ENCODE data around the gene MAN1C1. TPM values are rescaled to one million over a fixed set of nuclear protein-coding genes. Genes with fewer than 3 reads are reported as not detected.

MAN1C1 gene
- total RNA-seq, 1 donor from 2014 or later = 6.8 TPM

DNA sequence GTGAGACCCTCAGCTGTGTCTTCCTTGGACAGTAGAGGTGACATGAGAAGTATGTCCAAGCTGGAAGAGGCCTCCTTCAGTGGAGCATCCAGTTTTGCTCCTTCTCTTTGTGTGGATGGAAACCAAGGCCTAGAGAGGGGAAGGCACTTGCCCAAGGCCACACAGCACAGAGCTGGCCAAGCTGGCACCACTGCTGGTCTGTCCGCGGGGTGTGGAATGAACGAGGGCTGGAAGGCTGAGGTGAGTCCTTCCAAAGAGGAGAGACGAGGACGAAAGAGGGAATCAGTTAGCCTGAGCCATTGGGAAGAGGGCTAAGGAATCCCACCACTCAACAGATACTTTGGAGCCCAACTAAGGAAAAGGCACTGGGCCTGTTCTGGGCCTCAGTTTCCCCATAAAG, 155.6 kb downstream of the MAN1C1 start:
- Mint-ChIP-seq H3K4me1 (peaks cover 58% of the 10 kb centered on the region), H3K9me3 (no peaks in the 10 kb centered on the region), H3K4me3 (peak overlapping the region; percentile 73), H3K27ac (peak overlapping the region; percentile 91), H3K36me3 (no peaks in the 10 kb centered on the region), H3K27me3 (ENCODE audit: insufficient read depth, low read depth) (peaks cover 9% of the 10 kb centered on the region)
- Histone ChIP-seq H4K20me1 (ENCODE audit: low read depth) (no peaks in the 10 kb centered on the region), H3K9ac (no peak overlapping the region), H3F3A (ENCODE audit: low read depth) (peaks cover 21% of the 10 kb centered on the region), H3K4me2 (peak overlapping the region; percentile 44), H3K4me1 (peaks cover 42% of the 10 kb centered on the region), H3K36me3 (no peaks in the 10 kb centered on the region), H3K27ac (no peak overlapping the region), H3K9me3 (ENCODE audit: low read depth) (no peaks in the 10 kb centered on the region), H3K79me2 (ENCODE audit: low read depth) (no peaks in the 10 kb centered on the region), H3K27me3 (no peaks in the 10 kb centered on the region), H2AFZ (replicated peaks) (no peak overlapping the region), H3K4me3 (no peak overlapping the region)
- no peak for TF ChIP-seq EZH2phosphoT487 (IDR thresholded peaks at IDR 0.05)
- TF ChIP-seq, protein P1, sequence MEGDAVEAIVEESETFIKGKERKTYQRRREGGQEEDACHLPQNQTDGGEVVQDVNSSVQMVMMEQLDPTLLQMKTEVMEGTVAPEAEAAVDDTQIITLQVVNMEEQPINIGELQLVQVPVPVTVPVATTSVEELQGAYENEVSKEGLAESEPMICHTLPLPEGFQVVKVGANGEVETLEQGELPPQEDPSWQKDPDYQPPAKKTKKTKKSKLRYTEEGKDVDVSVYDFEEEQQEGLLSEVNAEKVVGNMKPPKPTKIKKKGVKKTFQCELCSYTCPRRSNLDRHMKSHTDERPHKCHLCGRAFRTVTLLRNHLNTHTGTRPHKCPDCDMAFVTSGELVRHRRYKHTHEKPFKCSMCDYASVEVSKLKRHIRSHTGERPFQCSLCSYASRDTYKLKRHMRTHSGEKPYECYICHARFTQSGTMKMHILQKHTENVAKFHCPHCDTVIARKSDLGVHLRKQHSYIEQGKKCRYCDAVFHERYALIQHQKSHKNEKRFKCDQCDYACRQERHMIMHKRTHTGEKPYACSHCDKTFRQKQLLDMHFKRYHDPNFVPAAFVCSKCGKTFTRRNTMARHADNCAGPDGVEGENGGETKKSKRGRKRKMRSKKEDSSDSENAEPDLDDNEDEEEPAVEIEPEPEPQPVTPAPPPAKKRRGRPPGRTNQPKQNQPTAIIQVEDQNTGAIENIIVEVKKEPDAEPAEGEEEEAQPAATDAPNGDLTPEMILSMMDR (IDR thresholded peaks at IDR 0.05) = no peak
- DNase-seq (ENCODE audit: low spot score) = no peak

DNA sequence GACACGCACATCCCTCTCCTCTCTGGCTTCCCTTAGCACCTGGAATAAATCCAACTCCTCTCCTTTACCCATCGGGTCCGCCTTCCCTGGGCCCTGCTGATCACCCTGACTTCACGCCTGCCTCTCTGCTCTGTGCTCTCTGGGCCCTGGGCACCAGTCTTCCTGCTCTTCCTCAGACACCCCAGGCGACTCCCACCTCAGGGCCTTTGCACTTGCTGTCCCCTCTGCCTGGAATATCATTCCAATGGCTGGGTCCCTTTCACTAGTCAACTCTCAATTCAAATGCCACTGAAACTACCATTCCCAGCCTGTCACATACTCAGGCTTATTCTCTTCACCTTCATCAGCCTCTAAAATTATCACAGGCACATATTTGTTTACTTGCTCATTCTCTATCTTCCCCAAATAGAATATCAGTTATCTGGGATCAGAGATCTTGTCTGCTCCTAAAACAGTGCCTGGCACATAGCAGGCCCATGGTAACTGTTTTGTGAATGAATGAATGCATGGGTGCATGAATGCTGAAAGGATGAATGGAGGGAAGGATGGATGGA, 156.2 kb downstream of the MAN1C1 start:
- no peak overlapping the region for H3K27ac ChIP-seq
- TF ChIP-seq EZH2 (IDR thresholded peaks at IDR 0.05) (no peak), EZH2phosphoT487 (IDR thresholded peaks at IDR 0.05) (no peak)
- TF ChIP-seq, protein P1 (IDR thresholded peaks at IDR 0.05) = no peak
- H3K4me1 Mint-ChIP-seq = peaks cover 58% of the 10 kb centered on the region
- H3K27me3 ChIP-seq = no peaks in the 10 kb centered on the region
- no peak for DNase-seq (ENCODE audit: low spot score)
- peak overlapping the region; percentile 35 for H3K27ac Mint-ChIP-seq
- H3K9ac ChIP-seq = no peak overlapping the region
- no peaks in the 10 kb centered on the region for H3K36me3 ChIP-seq
- peaks cover 42% of the 10 kb centered on the region for H3K4me1 ChIP-seq
- peaks cover 21% of the 10 kb centered on the region for H3F3A ChIP-seq (ENCODE audit: low read depth)
- H4K20me1 ChIP-seq (ENCODE audit: low read depth) = no peaks in the 10 kb centered on the region
- H3K4me3 Mint-ChIP-seq = no peak overlapping the region
- no peaks in the 10 kb centered on the region for H3K9me3 Mint-ChIP-seq
- H3K9me3 ChIP-seq (ENCODE audit: low read depth) = no peaks in the 10 kb centered on the region
- H2AFZ ChIP-seq (replicated peaks) = no peak overlapping the region
- H3K4me3 ChIP-seq = no peak overlapping the region
- peaks cover 11% of the 10 kb centered on the region for H3K27me3 Mint-ChIP-seq (ENCODE audit: insufficient read depth, low read depth)
- H3K36me3 Mint-ChIP-seq = no peaks in the 10 kb centered on the region
- H3K4me2 ChIP-seq = no peak overlapping the region
- H3K79me2 ChIP-seq (ENCODE audit: low read depth) = no peaks in the 10 kb centered on the region

DNA sequence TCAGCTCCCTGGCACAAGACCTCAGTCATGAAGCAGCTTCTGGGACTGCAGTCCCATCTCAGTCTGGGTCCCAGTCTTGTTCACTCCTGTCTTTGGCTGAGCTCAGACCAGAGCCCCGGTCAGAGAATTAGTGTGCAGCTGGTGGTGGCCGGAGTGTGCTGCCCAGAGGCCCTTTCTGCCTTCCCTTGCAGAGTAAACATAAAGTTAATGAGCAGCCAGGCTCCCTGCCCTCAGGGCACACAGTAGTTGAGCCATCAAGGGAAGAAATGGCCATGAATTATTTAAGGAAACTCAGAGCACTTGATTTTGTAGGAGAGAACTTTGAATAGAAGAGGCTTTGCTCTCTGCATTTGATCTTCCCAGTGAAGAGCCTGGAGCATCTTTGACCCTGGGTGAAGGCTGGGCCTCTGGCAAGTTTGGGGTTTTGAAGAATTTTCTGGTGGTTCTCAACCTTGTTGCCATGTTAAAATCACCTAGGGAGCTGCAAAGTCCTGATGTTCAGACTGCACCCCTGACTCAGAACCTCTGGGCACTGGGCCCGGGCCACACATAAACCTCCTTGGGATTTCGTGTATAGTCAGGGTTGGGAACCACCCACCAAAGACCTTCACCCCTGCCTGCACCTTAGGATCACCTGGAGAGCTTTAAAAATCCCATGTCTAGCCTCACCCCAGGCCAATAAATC, 157.0 kb downstream of the MAN1C1 start:
- Histone ChIP-seq H3K79me2 (ENCODE audit: low read depth) (no peaks in the 10 kb centered on the region), H3K36me3 (no peaks in the 10 kb centered on the region), H3K4me3 (no peak overlapping the region), H3K9ac (no peak overlapping the region), H3K9me3 (ENCODE audit: low read depth) (no peaks in the 10 kb centered on the region), H3K27me3 (no peaks in the 10 kb centered on the region), H3K4me1 (peaks cover 42% of the 10 kb centered on the region), H4K20me1 (ENCODE audit: low read depth) (no peaks in the 10 kb centered on the region), H2AFZ (replicated peaks) (no peak overlapping the region), H3K27ac (peak overlapping the region; percentile 1), H3F3A (ENCODE audit: low read depth) (peaks cover 21% of the 10 kb centered on the region), H3K4me2 (no peak overlapping the region)
- TF ChIP-seq EZH2phosphoT487 (IDR thresholded peaks at IDR 0.05) = no peak
- TF ChIP-seq EZH2 (IDR thresholded peaks at IDR 0.05) = no peak
- TF ChIP-seq, protein P1 (IDR thresholded peaks at IDR 0.05) = no peak
- DNase-seq (ENCODE audit: low spot score) = no peak
- Mint-ChIP-seq H3K4me1 (peaks cover 58% of the 10 kb centered on the region), H3K36me3 (no peaks in the 10 kb centered on the region), H3K4me3 (no peak overlapping the region), H3K9me3 (no peaks in the 10 kb centered on the region), H3K27ac (peak overlapping the region; percentile 78), H3K27me3 (ENCODE audit: insufficient read depth, low read depth) (peaks cover 11% of the 10 kb centered on the region)

Data from neural progenitor cell (in vitro differentiated cells).